Stimulated activated CD8-positive, alpha-beta memory T cell treated with anti-CD3 and anti-CD28 coated beads, Interleukin-12 subunit alpha, Interleukin-12 subunit beta, amount 100 ng/mL, for 24 hours (primary cell): ENCODE results near the gene TCEA3.
"Not testable (repeated sequence)": the region's sequence is repeated elsewhere in the genome, so short reads cannot be mapped to it uniquely, and the experiment has no call there.

Experiments used
- DNase-seq: peaks from one replicate; pipeline ENCODE4 v3.0.0-alpha.2; 2020; ENCODE audit errors: extremely low read depth

TCEA3 gene

GRCh38 chr1:23392125-23392855, 32.3 kb downstream of the TCEA3 start:
- DNase-seq = no peak

GRCh38 chr1:23389837-23390321, 34.7 kb downstream of the TCEA3 start:
- DNase-seq = no peak

DNA sequence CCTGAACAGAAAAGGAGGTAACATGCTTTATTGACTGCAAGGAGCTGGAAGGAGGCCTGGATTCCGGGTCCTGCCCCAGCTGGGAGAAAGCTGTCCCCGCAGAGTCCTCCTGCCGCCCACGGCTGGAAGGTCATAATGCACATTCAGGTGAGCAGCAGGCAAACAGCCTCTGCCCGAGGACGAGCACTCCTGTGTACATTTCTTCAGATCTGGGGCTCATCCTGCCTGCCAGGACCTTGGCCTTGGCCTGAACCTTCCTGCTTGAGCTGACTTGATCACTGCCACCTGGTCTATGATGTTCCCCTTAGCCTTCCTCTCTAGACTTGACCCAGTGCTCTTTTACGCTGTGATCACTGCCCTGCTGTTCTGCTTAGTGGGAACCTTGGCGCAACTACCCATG, 37.1 kb downstream of the TCEA3 start:
- no peak for DNase-seq

GRCh38 chr1:23385119-23385621, 39.4 kb downstream of the TCEA3 start:
- no peak for DNase-seq

DNA sequence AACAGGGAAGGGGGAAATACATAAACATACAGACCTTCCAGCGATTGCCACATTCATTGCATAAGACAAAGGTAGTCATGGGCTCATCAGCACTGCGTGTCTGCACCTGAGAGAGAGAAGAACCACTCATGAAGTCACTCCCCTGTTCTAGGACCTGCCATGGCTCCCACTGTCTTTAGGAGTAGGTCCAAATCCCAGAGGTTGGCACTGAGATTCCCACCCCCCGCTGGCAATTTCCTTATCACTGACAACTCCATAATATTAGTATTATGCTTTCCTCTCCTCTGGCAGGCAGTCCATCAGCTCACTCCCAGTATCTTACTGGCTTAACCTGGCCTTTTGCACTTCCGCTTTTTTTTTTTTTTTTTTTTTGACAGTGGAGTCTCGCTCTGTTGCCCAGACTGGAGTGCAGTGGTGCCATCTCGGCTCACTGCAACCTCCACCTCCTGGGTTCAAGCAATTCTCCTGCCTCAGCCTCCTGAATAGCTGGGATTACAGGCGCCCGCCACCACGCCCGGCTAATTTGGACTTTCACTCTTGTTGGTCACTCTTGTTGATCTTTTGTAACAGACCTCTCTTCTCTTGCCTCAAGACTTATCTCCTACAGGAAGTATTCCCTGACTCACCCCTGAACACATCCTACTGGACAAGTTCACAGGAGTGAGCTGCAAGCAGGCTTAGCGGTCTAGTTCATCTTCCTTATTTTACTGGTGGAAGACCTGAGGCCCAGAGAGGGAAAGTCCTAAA, 40.1 kb downstream of the TCEA3 start:
- DNase-seq = no peak

DNA sequence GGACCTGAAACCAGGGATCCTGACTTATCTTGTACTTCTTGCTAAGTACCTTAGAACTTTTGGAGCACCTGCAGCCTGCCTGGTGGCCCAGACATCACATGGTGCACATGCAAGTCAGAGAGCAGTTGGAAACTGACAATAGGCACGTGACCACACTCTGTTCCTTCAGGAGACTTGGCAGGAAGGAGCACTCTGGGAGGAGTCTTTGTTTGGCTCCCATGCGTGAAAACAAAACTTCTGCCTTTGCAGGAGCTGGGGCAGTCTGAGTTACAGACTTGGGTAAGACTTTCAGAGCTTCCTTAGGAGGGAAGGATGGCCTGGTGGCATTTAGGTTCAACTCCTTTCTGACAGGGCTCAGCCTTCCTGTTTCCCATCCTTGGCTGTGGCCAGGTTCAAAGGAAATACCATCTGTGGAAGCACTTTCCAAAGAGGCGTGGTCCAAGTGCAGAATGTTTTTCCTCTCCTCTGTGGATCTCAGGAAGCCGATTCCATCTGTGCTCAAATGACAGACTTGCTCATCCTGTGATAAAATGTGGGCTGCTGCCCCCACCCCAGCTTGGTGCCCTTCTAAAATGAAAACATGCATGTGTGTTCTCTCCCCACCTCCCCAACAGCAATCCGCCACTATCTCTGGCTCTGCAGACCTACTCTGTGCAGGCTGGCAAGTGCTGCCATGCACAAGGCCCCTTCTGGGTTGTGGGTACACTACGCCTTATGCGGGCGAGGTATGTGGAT, 40.8 kb downstream of the TCEA3 start:
- DNase-seq = no peak

DNA sequence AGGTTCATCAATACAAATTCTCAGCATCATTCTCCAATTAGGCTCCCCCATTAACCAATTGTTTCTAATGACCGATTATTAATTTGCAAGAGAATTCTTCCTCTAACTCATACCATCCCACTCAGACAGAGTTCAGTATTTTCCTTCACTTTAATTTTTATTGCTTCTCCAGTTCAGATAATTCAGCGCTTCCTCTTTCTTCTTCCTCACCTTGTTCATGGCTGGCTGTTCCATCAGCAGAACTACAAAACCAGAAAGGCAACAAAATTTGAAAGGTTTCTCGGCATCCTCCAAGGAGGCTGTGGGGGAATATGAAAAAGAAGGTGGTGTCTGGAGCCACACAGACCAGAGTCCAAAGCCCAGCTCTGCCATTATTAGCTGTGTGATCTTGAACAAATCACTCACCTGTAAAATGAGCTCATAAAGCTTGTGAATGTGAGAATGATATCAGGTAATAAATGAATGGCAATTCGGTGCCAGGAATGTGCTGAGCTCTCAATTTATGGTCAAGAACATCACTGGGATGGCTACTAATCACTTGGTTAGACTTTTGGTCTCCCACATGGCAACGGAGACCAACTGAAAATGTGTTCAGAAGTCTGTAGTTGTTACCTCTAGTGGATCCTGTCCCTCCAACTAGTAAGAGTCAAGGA, 43.2 kb downstream of the TCEA3 start:
- no peak for DNase-seq

DNA sequence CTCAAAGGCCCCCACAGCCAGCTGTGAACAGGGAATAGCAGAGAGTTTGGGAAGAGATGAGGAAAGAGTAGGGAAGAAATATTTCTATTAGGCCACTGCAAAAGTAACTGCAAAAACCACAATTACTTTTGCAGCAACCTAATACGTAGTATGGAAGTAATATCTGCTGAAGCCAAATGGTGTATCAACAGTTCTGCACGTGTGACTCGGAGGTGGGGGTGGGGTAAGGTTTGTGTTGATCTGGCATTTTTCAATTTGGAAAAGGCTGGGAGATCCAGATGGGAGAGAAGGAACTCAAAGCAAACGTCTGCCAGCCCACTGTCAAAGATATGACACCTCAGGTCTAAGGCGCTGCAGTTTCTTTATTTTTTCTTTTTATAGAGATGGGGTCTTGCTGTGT, 43.8 kb downstream of the TCEA3 start:
- no peak for DNase-seq

GRCh38 chr1:23380236-23380635, 44.3 kb downstream of the TCEA3 start:
- not testable (repeated sequence) for DNase-seq

DNA sequence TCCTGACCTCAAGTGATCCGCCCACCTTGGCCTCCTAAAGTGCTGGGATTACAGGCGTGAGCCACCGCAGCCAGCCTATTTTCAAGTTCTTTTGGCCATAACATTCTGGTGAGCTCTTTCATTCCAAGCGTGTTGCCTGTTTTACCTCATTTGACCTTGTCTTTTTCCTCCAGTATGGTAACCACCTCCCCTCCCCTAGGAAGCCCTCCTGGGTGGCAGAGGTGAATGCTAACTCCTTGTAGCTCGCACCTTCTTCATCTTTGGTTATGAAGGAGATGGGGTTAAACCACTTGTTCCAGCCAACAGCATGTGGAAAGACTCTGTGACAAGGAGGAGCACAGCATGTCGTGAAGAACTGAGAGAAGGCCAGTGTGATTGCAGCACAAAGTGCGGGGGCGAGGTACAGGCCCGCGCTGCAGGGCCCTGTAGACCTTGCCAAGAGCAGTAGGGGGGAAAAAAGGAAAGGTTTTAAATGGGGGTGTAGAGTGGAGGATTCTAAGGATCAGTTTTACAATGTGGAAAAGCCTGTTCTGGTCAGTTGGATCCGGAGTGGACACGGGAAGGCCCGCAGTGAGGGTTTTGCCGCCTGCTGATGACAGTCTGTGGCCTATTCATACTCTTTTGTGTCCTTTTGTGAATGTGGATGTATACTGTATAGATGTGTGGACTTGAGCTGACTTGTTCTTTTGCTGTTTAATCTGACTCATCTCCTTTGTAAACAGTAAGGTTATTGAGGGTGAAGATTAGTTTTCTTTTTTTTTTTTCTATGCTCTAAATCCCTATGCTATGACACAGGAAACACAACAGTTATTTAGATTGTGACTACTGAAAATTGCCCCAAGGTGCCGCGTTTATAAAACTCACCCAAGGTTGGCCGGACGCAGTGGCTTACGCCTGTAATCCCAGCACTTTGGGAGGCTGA, 47.4 kb downstream of the TCEA3 start:
- DNase-seq = no peak

DNA sequence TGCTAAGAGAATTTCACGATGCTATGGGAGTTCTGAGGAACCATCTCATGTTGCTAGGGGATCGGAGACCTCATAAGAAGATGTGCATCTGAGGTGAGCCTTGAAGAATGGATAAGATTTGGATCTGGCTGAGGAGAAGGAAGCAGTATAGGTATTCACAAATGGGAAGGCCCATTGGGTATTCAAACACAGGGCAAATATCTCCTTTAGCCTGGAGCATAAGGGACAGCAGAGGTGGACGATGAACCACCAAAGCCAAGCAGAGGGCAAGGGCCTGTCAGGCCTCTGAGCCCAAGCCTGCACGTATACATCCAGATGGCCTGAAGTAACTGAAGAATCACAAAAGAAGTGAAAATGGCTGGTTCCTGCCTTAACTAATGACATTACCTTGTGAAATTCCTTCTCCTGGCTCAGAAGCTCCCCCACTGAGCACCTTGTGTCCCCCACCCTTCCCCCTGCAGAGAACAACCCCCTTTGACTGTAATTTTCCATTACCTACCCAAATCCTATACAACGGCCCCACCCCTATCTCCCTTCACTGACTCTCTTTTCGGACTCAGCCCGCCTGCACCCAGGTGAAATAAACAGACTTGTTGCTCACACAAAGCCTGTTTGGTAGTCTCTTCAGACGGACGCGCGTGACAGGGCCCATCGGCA, 50.3 kb downstream of the TCEA3 start:
- not testable (repeated sequence) for DNase-seq

DNA sequence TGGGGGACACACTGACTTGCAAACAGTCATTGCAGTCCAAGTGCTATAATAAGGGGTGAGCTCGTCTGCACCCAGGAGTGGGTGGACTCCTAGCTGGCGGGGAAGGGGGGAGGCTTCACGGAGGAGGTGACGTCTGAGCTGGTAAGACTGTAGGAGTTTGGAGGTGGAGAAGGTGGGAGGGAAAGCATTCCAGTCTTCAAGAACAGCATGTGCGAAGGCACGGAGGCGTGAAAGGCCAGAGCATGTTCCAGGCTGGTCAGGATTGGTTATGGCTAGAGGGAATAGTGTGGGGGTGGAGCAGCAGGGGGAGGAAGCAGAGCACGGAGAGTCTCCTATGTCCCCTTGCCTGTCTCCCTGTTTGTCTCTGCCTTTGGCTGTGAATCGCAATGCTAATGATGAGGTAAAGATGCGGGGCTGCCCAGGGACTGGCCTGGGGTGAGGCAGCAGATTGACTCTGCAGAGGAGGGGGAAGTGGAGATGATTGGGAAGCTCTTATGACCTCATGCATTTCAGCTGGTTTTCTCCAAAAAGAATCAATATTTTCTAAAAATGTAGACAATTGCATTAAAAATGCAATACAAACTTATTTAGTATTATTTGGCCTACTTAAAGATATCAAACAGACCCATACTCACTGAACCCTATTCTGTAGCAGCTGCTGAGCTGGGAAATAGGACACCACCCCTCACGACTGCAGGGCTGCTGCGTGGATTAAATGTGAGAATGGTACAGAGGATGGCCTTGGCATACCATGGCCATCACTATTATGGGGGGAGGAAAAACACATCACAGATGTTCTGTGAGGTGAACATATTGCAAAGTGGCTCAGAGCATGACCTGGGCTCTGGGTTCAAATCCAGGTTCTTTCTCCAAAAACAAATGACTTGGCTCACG, 52.3 kb downstream of the TCEA3 start:
- no peak for DNase-seq

DNA sequence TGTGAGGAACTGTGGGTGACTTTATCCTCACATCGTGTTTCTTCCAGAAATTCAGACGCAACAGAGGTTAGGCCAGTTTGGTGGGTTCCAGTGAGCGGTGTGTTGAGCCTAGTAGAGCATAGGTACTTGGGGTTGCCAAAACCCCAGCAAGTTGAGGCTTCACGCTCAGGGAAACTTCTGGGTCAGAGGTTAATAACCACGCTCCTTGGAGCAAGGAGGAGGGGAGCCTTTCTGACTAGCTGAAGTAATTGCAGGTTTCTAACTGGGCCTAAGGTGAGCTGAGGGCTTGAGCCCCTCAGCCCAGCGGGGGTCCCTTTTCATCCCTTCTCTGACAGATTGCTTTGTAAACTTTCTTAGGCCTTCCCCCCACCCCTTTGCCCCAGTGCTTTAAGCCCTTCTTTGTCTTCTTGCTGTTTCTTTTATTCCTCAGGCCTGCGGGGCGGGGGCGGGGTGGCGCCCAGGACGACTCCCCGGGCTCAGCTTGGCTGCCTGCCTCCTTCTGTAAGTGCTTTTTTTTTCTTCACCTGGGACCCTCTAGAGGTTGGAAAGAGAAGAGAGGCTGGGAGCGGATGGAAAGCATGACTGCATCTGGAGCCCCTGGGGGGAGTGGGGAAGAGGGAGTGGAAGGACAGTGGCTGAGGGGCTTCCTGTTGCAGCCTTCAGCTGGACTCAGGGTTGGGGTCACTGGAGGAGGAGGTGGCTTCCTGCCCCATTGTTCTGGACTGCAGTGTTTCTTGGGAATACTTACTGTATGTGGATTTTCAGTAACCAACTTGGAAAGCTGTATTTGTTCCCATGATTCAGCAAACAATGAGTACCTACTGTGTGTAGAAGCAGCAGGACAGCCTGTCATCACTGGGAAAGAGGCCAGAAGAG, 53.6 kb downstream of the TCEA3 start:
- DNase-seq = no peak

GRCh38 chr1:23370330-23370708, 54.2 kb downstream of the TCEA3 start:
- DNase-seq = no peak

DNA sequence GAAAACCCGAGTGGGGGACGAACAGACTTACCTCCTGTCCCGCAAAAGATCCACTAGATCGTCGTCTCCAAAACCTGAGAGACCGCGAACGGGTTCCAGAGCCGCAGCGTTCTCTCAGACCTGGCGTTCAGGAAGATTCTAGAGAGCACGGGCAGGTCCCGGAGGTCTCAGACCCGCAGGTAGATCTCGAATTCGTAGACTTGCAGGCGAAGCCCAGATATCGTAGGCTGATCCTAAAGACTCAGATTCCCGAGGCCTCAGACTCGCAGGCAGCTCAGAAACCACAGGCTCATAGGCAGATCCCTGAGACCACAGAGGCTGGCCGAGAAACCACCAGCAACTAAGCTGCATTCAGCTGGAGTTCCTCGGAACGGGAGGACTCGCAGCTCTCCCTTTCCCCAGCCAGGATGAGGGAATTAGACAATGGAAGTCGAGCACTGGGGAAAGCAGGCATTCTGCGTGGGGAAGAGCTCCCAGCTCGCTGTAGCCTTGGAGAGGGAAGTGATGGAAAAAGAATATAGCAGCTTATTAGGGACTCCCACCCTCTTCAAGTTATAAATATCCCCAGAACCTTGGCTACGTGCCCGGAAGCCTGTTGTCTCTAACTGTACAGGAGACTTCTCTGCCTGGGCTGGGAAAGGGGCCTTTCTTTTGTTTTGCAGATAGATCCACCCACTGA, 55.1 kb downstream of the TCEA3 start, which contains the start of gene ZNF436:
Gene ZNF436 (minus strand): TSS at position 502 of the 679 bp plus-strand sequence. CDS start 1,831 bp downstream, outside the sequence.
- DNase-seq = no peak

- DNase-seq = peak; percentile 70
Measured at GRCh38 chr1:23368562-23369334, 55.8 kb downstream of the TCEA3 start.
